Transverse colon (tissue), 4 donors: ENCODE measurements around the gene ERVV-1. TPM values are rescaled to one million over a fixed set of nuclear protein-coding genes. Genes with fewer than 3 reads are reported as not detected.
"Not testable (repeated sequence)": the region's sequence is repeated elsewhere in the genome, so short reads cannot be mapped to it uniquely, and the experiment has no call there.

ENCODE experiments used
- DNase-seq: peaks from one replicate; pipeline ENCODE4 v3.0.0-alpha.2; 2019
- H3K27ac ChIP-seq, 4 donors: fragments of 200-600 bp; sonication (generic); 2 replicates each; pipeline ENCODE4 v1.5.1; 2016 to 2018; ENCODE audit warnings: inconsistent platforms in 4 of 4
- H3K27me3 ChIP-seq: fragments of 200-600 bp; sonication (generic); 2 replicates; pipeline ENCODE4 v1.5.1; 2017; ENCODE audit warnings: inconsistent platforms
- H3K36me3 ChIP-seq, 4 donors: fragments of 200-600 bp; sonication (generic); 2 replicates each; pipeline ENCODE4 v1.5.1; 2017 to 2019; ENCODE audit warnings: inconsistent platforms in 4 of 4
- H3K4me1 ChIP-seq, 4 donors: fragments of 200-600 bp; sonication (generic); 2 replicates each; pipeline ENCODE4 v1.5.1; 2017 to 2020; ENCODE audit warnings: inconsistent platforms in 4 of 4
- H3K4me3 ChIP-seq, 4 donors: fragments of 200-600 bp; sonication (generic); 1 replicate in 1 of 4; 2 replicates in 3 of 4; pipeline versions ENCODE4 v1.5.1 to v1.6.1; 2017 to 2019; ENCODE audit warnings: inconsistent platforms in 4 of 4
- H3K9me3 ChIP-seq, 2 donors: fragments of 200-600 bp; sonication (generic); 2 replicates each; pipeline ENCODE4 v1.5.1; 2017 to 2019; ENCODE audit warnings: inconsistent platforms in 2 of 2
- CTCF ChIP-seq, 5 experiments: fragments of 200-600 bp in 3 of 5; fragments of 450-650 bp in 2 of 5; sonication (generic) in 3 of 5; IDR thresholded peaks; 1 replicate in 2 of 5; 2 replicates in 3 of 5; pipeline ENCODE4 v1.5.1; 2016 to 2017; ENCODE audit warnings: antibody characterized with exemption in 5 of 5, inconsistent platforms in 3 of 5, mild to moderate bottlenecking in 2 of 5, moderate library complexity in 1 of 5
- EP300 ChIP-seq: sonication (generic); formaldehyde crosslinking; IDR thresholded peaks from one replicate; pipeline ENCODE4 v1.6.1; 2017; ENCODE audit warnings: antibody characterized with exemption, low read depth
- POLR2A ChIP-seq: fragments of 450-650 bp; IDR thresholded peaks from one replicate; pipeline ENCODE4 v1.6.1; 2016; ENCODE audit warnings: antibody characterized with exemption, mild to moderate bottlenecking, moderate library complexity
- POLR2AphosphoS5 ChIP-seq, 3 donors: sonication (generic); formaldehyde crosslinking; IDR thresholded peaks; one replicate each; pipeline ENCODE4 v1.6.1; 2016; ENCODE audit warnings: antibody characterized with exemption in 3 of 3
- WGBS, 2 donors: methylation state at CpG; one replicate each; pipeline ENCODE4 v1.1.5; 2018; ENCODE audit warnings: low coverage in 1 of 2; 5-methylcytosine and 5-hydroxymethylcytosine counted together
- in situ Hi-C, 4 donors: fragments of 200-750 bp; cut with MboI; loops; one replicate each; pipeline versions ENCODE4 v1.15.0 to v1.15.1; 2017; ENCODE audit warnings: low sequenced_read_pairs in 3 of 4, low pct_ligation_motif_present in 1 of 4, low pct_unique_long_range_greater_than_20kb in 1 of 4
- intact Hi-C: fragments of 100-400 bp; cut with DNase I; formaldehyde crosslinking; loops from one replicate; pipeline ENCODE4 v1.15.1; 2023; ENCODE audit warnings: low total_unique reads
- total RNA-seq, 4 donors: library from RNA; depleted of rRNA; stranded (reverse); fragments of >200 nt; gene quantifications; one replicate each; pipeline ENCODE4 v1.1.0, GENCODE V29; 2016

Gene ERVV-1
- not detected for total RNA-seq

GRCh38 chr19:53013621-53014020 lies at the start of gene ERVV-1:
Gene ERVV-1 (plus strand): TSS chr19:53013921. CDS start chr19:53014091, 170 bp downstream.
- Histone ChIP-seq H3K4me3 (no peak within 1 kb of the TSS), H3K27ac (no peak within 1 kb of the TSS), H3K4me1 (no peaks in the 10 kb centered on the region), H3K9me3 (peaks cover 2 to 4% of the 10 kb centered on the region in 2 donors), H3K27me3 (no peaks in the 10 kb centered on the region), H3K36me3 (no peaks in the 10 kb centered on the region)
- intact Hi-C loops (no loop called here), in situ Hi-C loops (no loop called here)
- 92% methylated on average over 7 of the region's 7 CpGs; no CpG with 5 or more reads in 1 of the 2 donors for whole genome bisulfite sequencing, 2 donors
- DNase-seq, result no peak
- TF ChIP-seq POLR2A (no peak), POLR2AphosphoS5 (IDR thresholded peaks at IDR 0.05) (no peak), CTCF (IDR thresholded peaks at IDR 0.05) (no peak), EP300 (no peak)

GRCh38 chr19:52967772-52968171 lies 45.9 kb upstream of the ERVV-1 start:
- peaks cover 3 to 7% (median 5%) of the 10 kb centered on the region in 4 donors for H3K4me1 ChIP-seq
- DNase-seq, result no peak
- in situ Hi-C loops, result no loop called here
- H3K27ac ChIP-seq, result no peak overlapping the region
- 86 to 94% methylated on average over 2 of the region's 2 CpGs for WGBS, 2 donors
- no peak overlapping the region for H3K4me3 ChIP-seq
- TF ChIP-seq CTCF (IDR thresholded peaks at IDR 0.05) (no peak), POLR2AphosphoS5 (IDR thresholded peaks at IDR 0.05) (no peak), POLR2A (no peak), EP300 (no peak)
- H3K36me3 ChIP-seq, result peaks cover 0 to 26% (median 2%) of the 10 kb centered on the region in 4 donors
- peaks cover 4 to 11% of the 10 kb centered on the region in 2 donors for H3K9me3 ChIP-seq
- intact Hi-C loops, result no loop called here
- no peaks in the 10 kb centered on the region for H3K27me3 ChIP-seq

GRCh38 chr19:52981329-52981728 lies 32.4 kb upstream of the ERVV-1 start:
- intact Hi-C loops, result no loop called here
- Histone ChIP-seq H3K36me3 (peaks cover 0 to 18% (median 3%) of the 10 kb centered on the region in 4 donors), H3K4me1 (no peaks in the 10 kb centered on the region), H3K27me3 (no peaks in the 10 kb centered on the region), H3K4me3 (no peak overlapping the region), H3K27ac (no peak overlapping the region), H3K9me3 (peaks cover 0 to 12% of the 10 kb centered on the region in 2 donors)
- in situ Hi-C loops, result no loop called here
- WGBS, 2 donors, result 58 to 68% methylated on average over 3 to 4 of the region's 4 CpGs
- DNase-seq, result no peak
- TF ChIP-seq POLR2AphosphoS5 (IDR thresholded peaks at IDR 0.05) (no peak), CTCF (IDR thresholded peaks at IDR 0.05) (no peak), EP300 (no peak), POLR2A (no peak)

GRCh38 chr19:52983167-52983566 lies 30.6 kb upstream of the ERVV-1 start:
- H3K36me3 ChIP-seq, result peaks cover 0 to 24% (median 3%) of the 10 kb centered on the region in 4 donors
- H3K9me3 ChIP-seq, result peaks cover 0 to 12% of the 10 kb centered on the region in 2 donors
- H3K27me3 ChIP-seq, H3K4me1 ChIP-seq, H3K27ac ChIP-seq, intact Hi-C loops, in situ Hi-C loops, DNase-seq, H3K4me3 ChIP-seq: not testable (repeated sequence)
- WGBS, 2 donors, result 77 to 84% methylated on average over 1 to 3 of the region's 3 CpGs

- TF ChIP-seq EP300 (no peak), POLR2A (no peak), CTCF (IDR thresholded peaks at IDR 0.05) (no peak), POLR2AphosphoS5 (IDR thresholded peaks at IDR 0.05) (no peak)
- DNase-seq, result no peak
- WGBS, 2 donors, result 89 to 91% methylated on average over 2 to 4 of the region's 4 CpGs
- in situ Hi-C loops, result no loop called here
- Histone ChIP-seq H3K4me3 (no peak overlapping the region), H3K27me3 (no peaks in the 10 kb centered on the region), H3K27ac (no peak overlapping the region), H3K9me3 (peaks cover 0 to 12% of the 10 kb centered on the region in 2 donors), H3K4me1 (peaks cover 0 to 5% (median 0%) of the 10 kb centered on the region in 4 donors), H3K36me3 (peaks cover 0 to 24% (median 3%) of the 10 kb centered on the region in 4 donors)
- intact Hi-C loops, result no loop called here
These were observed 26.5 kb upstream of the ERVV-1 start for GRCh38 chr19:52987221-52987620.
